SK-N-MC (cell line): Measurements from ENCODE around the gene C2CD3.

Experiments used
- EZH2 ChIP-seq: fragments of 200-600 bp; sonication (generic); IDR thresholded peaks from one replicate; pipeline ENCODE4 v1.6.1; 2017; ENCODE audit warnings: antibody characterized with exemption
- POLR2AphosphoS5 ChIP-seq: IDR thresholded peaks from 2 replicates; pipeline ENCODE4 v1.6.1; 2012; ENCODE audit warnings: mild to moderate bottlenecking, low read depth, low read length, borderline replicate concordance

- TF ChIP-seq EZH2 (no peak), POLR2AphosphoS5 (peak; percentile 6; the same call in 1 of the 2 replicates)
These were observed 198.0 kb downstream of the C2CD3 start for GRCh38 chr11:73972620-73973449.
